Measurements from ENCODE around the gene GRID1.

GRID1 gene

DNA sequence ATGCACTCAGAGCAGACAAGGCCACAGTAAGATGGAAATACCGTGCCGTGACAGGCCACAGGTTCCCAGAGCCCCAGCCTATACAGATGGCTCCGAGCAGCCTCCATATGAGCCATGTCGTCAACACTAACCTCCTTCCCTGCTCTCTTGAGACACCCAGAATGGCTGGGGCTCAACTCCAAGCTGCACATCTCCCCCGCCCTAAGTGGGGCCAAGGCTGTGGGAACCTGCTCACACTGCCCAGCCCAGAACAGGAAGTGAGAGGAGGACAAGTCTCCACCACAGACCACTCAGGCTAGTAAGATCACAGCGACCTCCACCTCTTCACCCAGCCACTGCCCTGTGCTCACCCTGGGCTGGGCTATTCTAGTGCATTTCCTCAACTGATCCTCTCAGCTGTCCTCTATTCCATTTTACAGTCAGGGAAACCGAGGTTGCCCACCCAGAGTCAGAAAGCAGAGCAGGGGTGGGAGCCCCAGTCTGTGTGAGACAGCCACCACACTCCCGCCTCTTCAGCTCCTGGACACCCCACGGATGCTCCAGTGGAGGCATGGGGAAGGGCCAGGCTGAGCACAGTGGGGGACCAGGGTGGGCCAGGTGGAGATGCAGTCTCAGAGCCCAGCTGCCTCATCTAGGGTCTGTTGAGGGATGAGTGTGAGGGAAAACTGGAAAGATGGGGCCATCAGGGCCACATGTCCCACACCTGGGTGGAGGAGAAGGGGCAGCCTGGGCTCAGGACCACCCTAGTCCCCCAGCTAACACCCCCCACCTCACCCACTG is 11.6 kb downstream of the GRID1 start:
- no peak for DNase-seq (ENCODE audit: low read depth, low spot score)

- no peak for DNase-seq (ENCODE audit: low read depth, low spot score)
Measured at GRCh38 chr10:86353506-86354485, 12.8 kb downstream of the GRID1 start.

DNA sequence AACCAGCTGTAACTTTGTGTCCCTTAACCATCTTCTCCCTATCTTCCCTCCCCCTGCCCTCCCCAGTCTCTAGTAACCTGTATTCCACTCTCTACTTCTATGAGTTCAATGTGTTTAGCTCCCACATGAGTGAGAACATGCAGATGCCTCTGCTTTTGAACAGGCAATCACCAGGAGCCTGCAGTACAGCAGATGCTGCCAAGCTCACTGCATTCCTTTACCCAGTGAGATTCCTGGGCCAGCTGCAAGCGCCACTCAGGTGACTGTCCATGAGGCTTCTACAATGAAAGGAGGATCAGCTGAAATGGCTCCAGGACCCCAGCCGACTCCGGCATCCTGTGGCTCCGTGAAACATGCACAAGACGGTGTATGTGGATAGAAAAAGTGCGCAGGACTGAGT is 15.7 kb downstream of the GRID1 start:
- no peak for DNase-seq (ENCODE audit: low read depth, low spot score)

- DNase-seq (ENCODE audit: low read depth, low spot score): no peak
Measured at GRCh38 chr10:86349940-86350630, 16.5 kb downstream of the GRID1 start.

DNA sequence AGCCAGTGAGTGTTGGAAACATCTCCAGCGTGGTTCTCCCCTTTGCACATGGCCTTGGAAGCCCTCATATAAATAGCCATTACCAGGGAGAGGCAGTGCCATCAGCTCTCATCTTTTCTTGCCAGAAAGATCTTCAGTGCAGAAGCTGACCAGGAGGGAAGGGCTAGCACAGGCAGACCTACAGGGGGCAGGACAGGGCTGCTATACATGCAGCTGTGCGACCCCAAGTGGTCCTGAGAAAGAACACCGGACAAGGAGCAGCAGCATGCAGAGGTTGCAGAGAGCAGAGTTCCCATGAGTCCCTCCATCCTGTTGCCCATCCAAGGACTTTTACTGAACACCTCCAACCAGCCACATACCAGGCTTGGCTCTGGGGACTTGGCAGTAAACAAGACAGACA is 17.1 kb downstream of the GRID1 start:
- DNase-seq (ENCODE audit: low read depth, low spot score): no peak

DNA sequence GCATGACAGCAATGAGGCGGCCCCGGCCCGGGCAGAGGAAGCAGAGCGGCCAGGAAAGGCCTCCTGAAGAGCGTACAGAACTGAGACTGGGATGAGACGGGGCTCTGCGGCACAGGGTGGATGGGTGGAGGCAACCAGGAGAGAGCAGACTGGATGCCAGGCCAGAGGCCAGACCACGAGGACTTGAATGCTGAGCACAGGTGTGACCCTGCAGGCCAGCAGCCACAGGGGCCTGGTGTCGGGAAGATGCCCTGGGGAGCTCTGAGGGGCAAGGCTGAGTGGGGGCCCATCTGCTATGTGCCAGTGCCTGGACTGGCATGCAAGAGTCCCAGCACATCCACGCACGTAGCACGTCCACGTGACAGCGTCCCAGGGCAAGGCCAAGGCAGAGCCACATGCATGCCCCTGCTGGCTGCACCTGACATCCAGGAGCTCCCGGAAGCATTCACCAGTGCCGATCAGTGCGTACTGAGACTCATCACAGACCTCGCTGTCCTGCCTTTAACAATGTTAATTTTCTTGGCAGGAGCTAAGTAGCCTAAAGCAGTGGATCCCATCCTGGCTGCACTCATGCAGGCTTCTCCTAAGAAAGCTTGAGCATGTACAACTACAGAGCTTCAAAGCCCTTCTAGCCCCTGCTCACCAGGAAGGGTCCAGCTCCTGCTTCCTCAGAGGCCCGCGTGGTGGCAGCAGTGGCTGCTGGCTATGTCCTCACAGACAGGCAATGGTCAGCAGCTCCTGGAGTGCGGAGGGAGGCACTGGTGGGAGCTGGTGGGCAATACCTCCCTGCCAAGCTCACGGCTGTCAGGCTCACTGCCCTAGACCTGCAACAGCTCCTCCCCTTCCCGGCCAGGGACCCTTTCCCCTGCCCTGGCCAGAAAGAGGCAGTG is 18.0 kb downstream of the GRID1 start:
- DNase-seq (ENCODE audit: low read depth, low spot score): no peak

GRCh38 chr10:86347856-86348255 is 18.7 kb downstream of the GRID1 start:
- DNase-seq (ENCODE audit: low read depth, low spot score): no peak

DNA sequence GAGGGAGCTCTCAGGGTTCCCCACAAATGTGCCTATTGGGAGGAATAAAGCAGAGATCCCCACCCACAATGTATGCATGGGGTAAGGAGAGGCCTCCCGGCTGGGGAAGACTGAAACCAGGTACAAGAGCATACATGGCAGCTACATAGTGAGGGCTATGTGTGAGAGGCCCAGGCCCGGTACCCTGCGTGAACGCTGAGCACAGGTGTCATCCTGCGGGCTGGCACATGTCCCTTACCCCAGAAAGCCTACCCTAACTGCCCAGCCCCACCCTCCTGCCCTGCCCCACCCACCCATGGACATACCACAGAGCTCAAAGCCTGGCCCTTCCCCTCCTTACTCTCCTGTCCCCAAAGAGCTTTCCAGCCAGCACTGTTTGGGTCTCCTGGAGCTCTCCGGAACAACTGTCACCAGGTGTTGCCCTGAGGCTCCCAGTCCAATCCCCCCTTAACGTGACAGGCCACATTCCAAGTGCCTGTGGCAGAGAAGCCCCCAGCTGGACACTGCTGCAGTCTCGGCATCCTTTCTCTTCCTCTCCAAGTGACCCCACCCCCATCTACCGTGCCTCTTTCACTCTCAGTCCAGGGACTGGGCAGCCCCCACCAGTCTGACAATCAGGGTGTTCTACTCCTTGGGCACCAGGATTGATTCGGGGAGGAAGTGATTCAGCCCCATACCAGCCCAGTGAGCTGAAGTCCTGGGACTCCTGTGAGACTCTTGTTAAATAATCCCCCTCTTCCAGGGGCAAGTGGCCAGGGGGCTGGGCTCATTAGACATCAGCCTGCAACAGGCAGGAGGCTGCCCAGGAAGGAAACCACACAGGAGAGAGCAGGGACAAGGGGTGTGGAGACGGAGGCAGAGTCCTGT is 19.6 kb downstream of the GRID1 start:
- DNase-seq (ENCODE audit: low read depth, low spot score): no peak

- DNase-seq (ENCODE audit: low read depth, low spot score): no peak
Measured at GRCh38 chr10:86345859-86346798, 20.5 kb downstream of the GRID1 start.

DNA sequence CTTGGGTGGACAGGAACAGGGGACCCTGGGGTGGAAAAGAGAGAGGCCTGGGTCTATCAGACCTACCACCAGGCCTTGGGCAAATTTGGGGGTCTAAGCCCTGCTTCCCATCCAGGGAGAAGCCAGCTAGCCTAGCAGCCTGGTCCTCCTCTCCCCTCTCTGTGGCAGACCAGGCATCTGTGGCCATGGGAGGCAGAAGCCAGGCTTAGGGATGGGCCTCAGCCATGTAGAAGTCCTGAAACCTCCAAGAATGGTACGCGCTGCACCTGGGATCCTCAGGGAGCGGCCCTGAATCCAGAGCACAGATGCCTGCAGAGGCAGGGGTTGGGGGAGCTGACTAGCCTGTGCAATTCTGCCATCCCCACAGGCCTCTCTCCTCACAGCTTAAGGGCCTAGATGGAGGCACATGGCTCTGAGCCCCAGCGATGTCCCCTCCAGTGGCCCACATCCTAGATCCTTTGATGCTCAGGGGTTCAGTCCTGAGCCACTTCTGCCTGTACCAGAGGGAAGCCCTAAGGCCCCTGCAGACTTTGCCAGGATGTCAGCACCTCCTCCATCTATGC is 21.2 kb downstream of the GRID1 start:
- no peak for DNase-seq (ENCODE audit: low read depth, low spot score)

GRCh38 chr10:86344714-86345161 is 21.9 kb downstream of the GRID1 start:
- DNase-seq (ENCODE audit: low read depth, low spot score): no peak

DNA sequence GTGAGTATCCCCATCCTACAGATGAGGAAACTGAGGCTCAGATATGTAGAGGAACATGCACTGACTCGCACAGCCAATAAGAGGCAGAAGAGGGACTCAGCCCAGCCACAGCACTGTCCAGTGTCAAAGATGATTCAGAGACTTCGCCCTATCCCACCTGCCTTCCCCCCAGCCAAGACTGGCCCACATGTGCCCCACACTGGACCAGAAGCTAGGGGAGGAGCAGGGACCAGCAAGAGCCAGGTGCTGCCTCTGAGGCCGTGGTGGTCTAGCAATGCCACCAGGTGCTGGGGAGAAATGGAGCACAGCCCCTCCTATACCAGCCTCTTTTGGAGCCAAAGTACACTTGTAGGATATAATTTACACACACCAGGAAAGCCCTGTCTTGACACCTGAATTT is 22.3 kb downstream of the GRID1 start:
- DNase-seq (ENCODE audit: low read depth, low spot score): no peak

- DNase-seq (ENCODE audit: low read depth, low spot score): no peak
Measured at GRCh38 chr10:86343761-86344160, 22.8 kb downstream of the GRID1 start.

- DNase-seq (ENCODE audit: low read depth, low spot score): no peak
Measured at GRCh38 chr10:86342111-86342863, 24.3 kb downstream of the GRID1 start.

DNA sequence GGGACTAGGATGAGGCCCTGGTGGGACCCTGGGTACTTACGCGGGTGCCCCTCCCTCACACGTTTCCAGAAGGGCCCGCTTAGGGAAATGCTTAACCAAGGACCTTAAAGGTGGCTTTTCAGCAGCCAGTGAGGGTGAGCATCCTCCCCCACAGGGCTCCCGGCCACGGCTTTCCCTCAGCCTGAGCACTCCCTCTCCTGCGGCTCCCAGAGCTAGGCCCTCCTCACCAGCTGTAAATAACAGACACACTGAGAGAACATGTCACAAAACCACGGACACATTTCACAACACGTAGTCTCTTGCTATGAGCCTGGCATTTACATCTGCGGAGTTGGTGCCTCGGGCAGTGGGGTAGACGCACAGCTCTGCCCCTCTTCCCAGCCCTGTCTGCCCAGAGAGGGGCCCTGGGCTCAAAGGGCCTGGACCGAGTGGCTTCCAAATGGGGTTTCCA is 25.2 kb downstream of the GRID1 start:
- DNase-seq (ENCODE audit: low read depth, low spot score): no peak

- DNase-seq (ENCODE audit: low read depth, low spot score): no peak
Measured at GRCh38 chr10:86340991-86341260, 25.7 kb downstream of the GRID1 start.

DNA sequence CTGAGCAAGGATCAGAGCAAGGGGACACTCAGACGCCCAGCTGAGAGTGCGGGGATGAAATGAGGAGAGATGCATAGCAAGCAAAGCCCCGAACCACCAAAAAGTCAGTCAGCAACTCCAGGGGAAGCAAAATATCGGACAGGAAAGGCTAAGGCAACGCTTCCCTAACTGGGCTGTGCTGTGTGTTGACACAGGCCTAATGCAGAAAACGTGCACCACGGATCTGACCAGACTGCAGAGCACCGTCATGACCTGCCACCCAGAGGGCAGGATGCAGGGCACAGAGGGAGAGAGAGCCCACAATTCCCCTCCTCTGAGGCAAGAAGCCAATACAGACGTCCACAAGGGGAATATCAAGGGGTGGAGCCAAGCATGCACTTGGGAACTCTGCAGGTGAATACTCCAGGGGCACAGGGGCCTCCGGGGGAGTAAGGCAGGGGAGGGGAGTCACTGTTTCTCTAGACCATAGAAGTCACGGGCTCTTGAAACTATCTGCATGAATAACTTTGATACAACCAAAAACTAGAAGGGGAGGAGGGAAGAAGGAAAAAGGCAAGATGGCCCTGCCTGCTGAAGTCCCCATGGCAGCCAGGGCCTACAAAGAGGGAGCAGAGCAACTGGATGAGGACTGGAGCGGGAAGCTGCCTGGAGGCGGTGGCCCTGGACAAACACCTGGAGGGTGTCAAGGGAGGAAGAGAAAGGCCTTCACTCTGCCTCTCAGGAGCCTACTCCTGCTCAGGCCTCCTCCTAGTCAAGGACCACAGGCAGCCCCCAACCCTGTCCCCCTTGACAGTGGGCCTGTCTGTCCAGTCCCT is 26.2 kb downstream of the GRID1 start:
- no peak for DNase-seq (ENCODE audit: low read depth, low spot score)
